IMR-90 (cell line): ENCODE data around the gene COL4A1. TPM values are rescaled to one million over a fixed set of nuclear protein-coding genes. Genes with fewer than 3 reads are reported as not detected.

Source experiments
- ATAC-seq: fragments of 200-7000 bp; cut with Tn5 transposase; 2 replicates; pipeline ENCODE4 v1.9.1; 2020; ENCODE audit warnings: low read depth, mild to moderate bottlenecking, moderate library complexity
- BruUV-seq: library from RNA; stranded (reverse); fragments of 400-500 nt; replicated peaks from 2 replicates; lab custom pipeline; 2021; lab: Mats Ljungman, UMichigan
- CTCF ChIA-PET: fragments of 300-600 bp; formaldehyde crosslinking; extraction: SDS; loops from one replicate; lab custom pipeline; 2021; ENCODE audit warnings: antibody characterized with exemption; lab: Yijun Ruan, JAX
- POLR2A ChIA-PET: fragments of 300-600 bp; sonication (Branson Sonifier 250); formaldehyde crosslinking; loops from one replicate; lab custom pipeline; 2022; ENCODE audit warnings: antibody characterized with exemption; ENCODE audit not compliant: unreplicated experiment; lab: Charles Lee
- DNase-seq: peaks from one replicate; pipeline ENCODE4 v3.0.0; 2013
- H2AFZ ChIP-seq: replicated peaks from 2 replicates; pipeline ENCODE3; 2013; ENCODE audit warnings: low read length, mild to moderate bottlenecking; ENCODE audit not compliant: poor library complexity
- H2AK5ac ChIP-seq: 2 replicates; pipeline ENCODE4 v1.6.1; 2013; ENCODE audit warnings: low read depth, low read length, inconsistent platforms
- H2AK9ac ChIP-seq: replicated peaks from 2 replicates; pipeline ENCODE3; 2013; ENCODE audit warnings: mild to moderate bottlenecking, low read depth, low read length, moderate library complexity; ENCODE audit not compliant: poor library complexity
- H2BK120ac ChIP-seq: 2 replicates; pipeline ENCODE4 v1.6.1; 2013; ENCODE audit warnings: low read depth, low read length, inconsistent platforms
- H2BK15ac ChIP-seq: 3 replicates; pipeline ENCODE4 v1.6.1; 2013; ENCODE audit warnings: low read depth, low read length, inconsistent platforms
- H2BK20ac ChIP-seq: 2 replicates; pipeline ENCODE4 v1.6.1; 2013; ENCODE audit warnings: low read depth, mild to moderate bottlenecking, inconsistent platforms, low read length, moderate library complexity
- H2BK5ac ChIP-seq: 2 replicates; pipeline ENCODE4 v1.6.1; 2013; ENCODE audit warnings: mild to moderate bottlenecking, low read depth, low read length, inconsistent platforms; ENCODE audit not compliant: poor library complexity, severe bottlenecking
- H3K14ac ChIP-seq: replicated peaks from 2 replicates; pipeline ENCODE4 v1.6.1; 2013; ENCODE audit warnings: low read depth, low read length, inconsistent platforms
- H3K18ac ChIP-seq: 2 replicates; pipeline ENCODE4 v1.6.1; 2013; ENCODE audit warnings: low read depth, low read length, control low read depth
- H3K23ac ChIP-seq: 2 replicates; pipeline ENCODE4 v1.6.1; 2013; ENCODE audit warnings: low read depth, low read length, inconsistent platforms
- H3K27ac ChIP-seq: 2 replicates; pipeline ENCODE4 v1.5.1; 2013; ENCODE audit warnings: mild to moderate bottlenecking, control low read depth, low read length; ENCODE audit not compliant: insufficient read depth
- H3K27me3 ChIP-seq: 2 replicates; pipeline ENCODE4 v1.6.1; 2013; ENCODE audit warnings: low read length; ENCODE audit not compliant: control insufficient read depth, insufficient read depth
- H3K36me3 ChIP-seq: 2 replicates; pipeline ENCODE4 v1.6.1; 2013; ENCODE audit warnings: low read length, mixed read lengths; ENCODE audit not compliant: control insufficient read depth, insufficient read depth
- H3K4ac ChIP-seq: 2 replicates; pipeline ENCODE4 v1.6.1; 2013; ENCODE audit warnings: low read depth, low read length, inconsistent platforms
- H3K4me1 ChIP-seq: 2 replicates; pipeline ENCODE4 v1.6.1; 2013; ENCODE audit warnings: low read length, mixed read lengths; ENCODE audit not compliant: control insufficient read depth, insufficient read depth
- H3K4me2 ChIP-seq: 2 replicates; pipeline ENCODE4 v1.6.1; 2013; ENCODE audit warnings: low read depth, mild to moderate bottlenecking, control low read depth, low read length, moderate library complexity
- H3K4me3 ChIP-seq: 2 replicates; pipeline ENCODE4 v1.5.1; 2013; ENCODE audit warnings: low read depth, mild to moderate bottlenecking, control low read depth, low read length, moderate library complexity; ENCODE audit not compliant: insufficient read depth
- H3K56ac ChIP-seq: 2 replicates; pipeline ENCODE4 v1.6.1; 2013; ENCODE audit warnings: low read length, inconsistent platforms; ENCODE audit not compliant: insufficient read depth; ENCODE audit errors: extremely low read depth
- H3K79me1 ChIP-seq, 2 experiments: 2 replicates each; pipeline ENCODE4 v1.6.1; 2013; ENCODE audit warnings: low read length in 2 of 2, inconsistent platforms in 1 of 2, low read depth in 1 of 2
- H3K9ac ChIP-seq: 2 replicates; pipeline ENCODE4 v1.6.1; 2013; ENCODE audit warnings: low read depth, low read length, control low read depth
- H3K9me1 ChIP-seq: 2 replicates; pipeline ENCODE4 v1.6.1; 2013; ENCODE audit warnings: low read length, inconsistent platforms; ENCODE audit not compliant: insufficient read depth
- H3K9me3 ChIP-seq: 2 replicates; pipeline ENCODE4 v1.6.1; 2013; ENCODE audit warnings: low read length; ENCODE audit not compliant: control insufficient read depth, insufficient read depth
- H4K20me1 ChIP-seq: 2 replicates; pipeline ENCODE4 v1.6.1; 2013; ENCODE audit warnings: low read length, inconsistent platforms; ENCODE audit not compliant: insufficient read depth
- H4K5ac ChIP-seq: 2 replicates; pipeline ENCODE4 v1.6.1; 2013; ENCODE audit warnings: mild to moderate bottlenecking, low read depth, low read length, control low read depth
- H4K8ac ChIP-seq, 2 experiments: 2 replicates each; pipeline ENCODE4 v1.6.1; 2013; ENCODE audit warnings: low read depth in 2 of 2, low read length in 2 of 2, control low read depth in 1 of 2, inconsistent platforms in 1 of 2
- H4K91ac ChIP-seq: 2 replicates; pipeline ENCODE4 v1.6.1; 2013; ENCODE audit warnings: low read depth, low read length, inconsistent platforms; ENCODE audit not compliant: insufficient read depth
- BHLHE40 ChIP-seq: fragments of 150-350 bp; IDR thresholded peaks from 2 replicates; pipeline ENCODE4 v1.6.1; 2016; ENCODE audit warnings: mild to moderate bottlenecking, low read depth, low read length
- MAZ ChIP-seq: IDR thresholded peaks from 2 replicates; pipeline ENCODE4 v1.6.1; 2012; ENCODE audit warnings: low read depth, mild to moderate bottlenecking, low read length, improper control_type of control experiment, moderate library complexity, borderline replicate concordance
- WGBS, 2 experiments: methylation state at CpG; one replicate each; pipeline versions ENCODE4 v1.1.5 to v1.1.7; 2013; ENCODE audit warnings: missing lambda C conversion rate in 2 of 2; ENCODE audit not compliant: insufficient read length in 1 of 2; ENCODE audit errors: extremely low coverage in 2 of 2; 5-methylcytosine and 5-hydroxymethylcytosine counted together
- dilution Hi-C: fragments of 300-500 bp; cut with HindIII; formaldehyde crosslinking; loops from one replicate; pipeline ENCODE4 v1.14.3; 2018; ENCODE audit warnings: low sequenced_read_pairs; ENCODE audit not compliant: unreplicated experiment
- in situ Hi-C: fragments of 300-500 bp; cut with MboI; formaldehyde crosslinking; loops from 3 replicates; pipeline ENCODE4 v1.14.3; 2019; ENCODE audit warnings: low sequenced_read_pairs, inconsistent platforms, mixed read lengths
- intact Hi-C: fragments of 100-400 bp; cut with micrococcal nuclease; formaldehyde crosslinking; loops from 2 replicates; pipeline ENCODE4 v1.10.0; 2022
- polyA plus RNA-seq, 3 experiments: library from polyadenylated mRNA; depleted of rRNA; stranded (reverse); fragments of >200 nt; gene quantifications; 2 replicates each; pipeline ENCODE4 v1.2.3, GENCODE V29; 2012; ENCODE audit warnings: low replicate concordance in 1 of 3
- total RNA-seq: library from RNA; depleted of rRNA; stranded (reverse); fragments of >200 nt; gene quantifications from 2 replicates; pipeline ENCODE4 v1.2.3, GENCODE V29; 2012
- TF ChIP-seq, protein P1 (sequence below): fragments of 150-350 bp; IDR thresholded peaks from 2 replicates; pipeline ENCODE4 v1.6.1; 2016; ENCODE audit warnings: low read depth, mild to moderate bottlenecking, low read length, moderate library complexity, borderline replicate concordance
- TF ChIP-seq, protein P2 (sequence below): fragments of 150-350 bp; IDR thresholded peaks from 2 replicates; pipeline ENCODE4 v1.6.1; 2017; ENCODE audit warnings: mild to moderate bottlenecking, antibody characterized with exemption, low read length, low read depth

COL4A1 gene
- total and polyA plus RNA-seq, 2 of the 4 experiments (the other 2 are of a cell fraction): 230 to 337 TPM

DNA sequence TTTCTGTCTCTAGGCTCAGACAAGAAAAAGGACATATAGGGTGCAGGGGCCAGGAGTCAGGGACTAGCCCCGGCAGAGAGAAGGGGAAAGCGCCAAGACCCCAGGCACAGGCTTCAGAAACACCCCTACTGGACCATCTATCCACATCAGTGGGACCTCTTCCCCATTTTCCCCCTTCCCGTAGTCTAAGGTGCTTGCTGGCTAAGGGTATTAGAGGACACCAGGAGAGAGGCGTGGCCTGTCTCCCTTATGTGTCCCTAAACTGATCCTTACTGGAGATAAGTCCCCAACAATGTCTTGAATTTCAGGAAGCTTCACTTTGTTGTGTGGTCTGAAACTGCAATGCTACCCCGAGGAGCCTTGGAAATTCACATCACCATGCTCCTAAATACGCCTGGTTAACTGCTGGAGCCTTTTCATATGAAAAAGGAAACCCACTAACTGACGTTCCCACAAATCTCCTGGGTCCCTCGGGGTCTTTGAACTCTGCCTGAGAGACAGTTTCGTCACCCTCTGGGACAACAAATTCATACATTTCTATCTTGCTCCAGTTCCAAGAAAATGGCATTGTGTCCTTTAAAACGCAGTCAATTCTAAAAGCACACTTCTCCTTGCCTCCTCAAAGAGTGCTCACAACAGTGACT, 197.7 kb downstream of the COL4A1 start:
- H3K18ac ChIP-seq: no peak overlapping the region
- H3K27ac ChIP-seq: no peak overlapping the region
- TF ChIP-seq, protein P1, sequence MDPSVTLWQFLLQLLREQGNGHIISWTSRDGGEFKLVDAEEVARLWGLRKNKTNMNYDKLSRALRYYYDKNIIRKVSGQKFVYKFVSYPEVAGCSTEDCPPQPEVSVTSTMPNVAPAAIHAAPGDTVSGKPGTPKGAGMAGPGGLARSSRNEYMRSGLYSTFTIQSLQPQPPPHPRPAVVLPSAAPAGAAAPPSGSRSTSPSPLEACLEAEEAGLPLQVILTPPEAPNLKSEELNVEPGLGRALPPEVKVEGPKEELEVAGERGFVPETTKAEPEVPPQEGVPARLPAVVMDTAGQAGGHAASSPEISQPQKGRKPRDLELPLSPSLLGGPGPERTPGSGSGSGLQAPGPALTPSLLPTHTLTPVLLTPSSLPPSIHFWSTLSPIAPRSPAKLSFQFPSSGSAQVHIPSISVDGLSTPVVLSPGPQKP: no peak
- TF ChIP-seq BHLHE40 (no peak), MAZ (no peak)
- TF ChIP-seq, protein P2, sequence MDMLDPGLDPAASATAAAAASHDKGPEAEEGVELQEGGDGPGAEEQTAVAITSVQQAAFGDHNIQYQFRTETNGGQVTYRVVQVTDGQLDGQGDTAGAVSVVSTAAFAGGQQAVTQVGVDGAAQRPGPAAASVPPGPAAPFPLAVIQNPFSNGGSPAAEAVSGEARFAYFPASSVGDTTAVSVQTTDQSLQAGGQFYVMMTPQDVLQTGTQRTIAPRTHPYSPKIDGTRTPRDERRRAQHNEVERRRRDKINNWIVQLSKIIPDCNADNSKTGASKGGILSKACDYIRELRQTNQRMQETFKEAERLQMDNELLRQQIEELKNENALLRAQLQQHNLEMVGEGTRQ: no peak
- H3K9me3 ChIP-seq: no peaks in the 10 kb centered on the region
- H4K8ac ChIP-seq: peak overlapping the region in 1 of 2 experiments; percentile 9; a peak in 1 of 4 replicates
- in situ Hi-C loops: loop anchor here (5.0 to 25.0 kb wide), 4 partner anchors 322 to 1147 kb away; partner anchors contain the start of gene IRS2
- WGBS, 2 experiments: 56% methylated on average over 5 of the region's 10 CpGs; no CpG with 5 or more reads in 1 of the 2 experiments
- CTCF ChIA-PET: interaction anchor here (0.8 to 1.2 kb wide), 2 partner anchors 456 to 963 kb away, joined by 3 to 4 read pairs; no protein-coding TSS in a partner anchor
- no peak overlapping the region for H3K4me2 ChIP-seq
- H2BK15ac ChIP-seq: peak overlapping the region; percentile 4; the same call in 1 of the 3 replicates
- ATAC-seq (no peak), DNase-seq (no peak)
- peaks cover 25% of the 10 kb centered on the region for H3K4me1 ChIP-seq
- no peak overlapping the region for H3K14ac ChIP-seq
- H4K20me1 ChIP-seq: peaks cover 4% of the 10 kb centered on the region; the same call in 1 of the 2 replicates
- H3K56ac ChIP-seq: no peak overlapping the region
- H2AK9ac ChIP-seq: peak overlapping the region; percentile 48
- no peak overlapping the region for H3K9ac ChIP-seq
- intact Hi-C loops: loop anchor here (1.0 to 5.0 kb wide), 8 partner anchors 92 to 1192 kb away; partner anchors contain the start of gene IRS2
- H2AFZ ChIP-seq: peak overlapping the region; percentile 81
- H3K27me3 ChIP-seq: no peaks in the 10 kb centered on the region
- no peak overlapping the region for H4K91ac ChIP-seq
- H2BK120ac ChIP-seq: peak overlapping the region; percentile 52
- no peak overlapping the region for H3K23ac ChIP-seq
- dilution Hi-C loops: loop anchor here (25.0 kb wide), 1 partner anchor 322 kb away; the partner anchor contains the start of gene IRS2
- H2BK20ac ChIP-seq: peak overlapping the region; percentile 60
- peaks cover 0 to 4% of the 10 kb centered on the region in 2 experiments; a peak in 1 of 4 replicates for H3K79me1 ChIP-seq
- H2BK5ac ChIP-seq: no peak overlapping the region
- no peaks in the 10 kb centered on the region for H3K36me3 ChIP-seq
- BruUV-seq: no TSS peak
- peak overlapping the region; percentile 62 for H3K4ac ChIP-seq
- peaks cover 23% of the 10 kb centered on the region for H3K9me1 ChIP-seq
- POLR2A ChIA-PET: interaction anchor here (0.5 to 0.6 kb wide), 2 partner anchors 12 to 334 kb away, joined by 3 to 11 read pairs; no protein-coding TSS in a partner anchor
- H3K4me3 ChIP-seq: no peak overlapping the region
- peak overlapping the region; percentile 65 for H2AK5ac ChIP-seq
- H4K5ac ChIP-seq: no peak overlapping the region
